ENCODE data around the gene PTBP2. TPM values are rescaled to one million over a fixed set of nuclear protein-coding genes. Genes with fewer than 3 reads are reported as not detected.

PTBP2 gene
- total and polyA plus RNA-seq, 7 donors = 5.5 to 20.3 (median 9.3) TPM

DNA sequence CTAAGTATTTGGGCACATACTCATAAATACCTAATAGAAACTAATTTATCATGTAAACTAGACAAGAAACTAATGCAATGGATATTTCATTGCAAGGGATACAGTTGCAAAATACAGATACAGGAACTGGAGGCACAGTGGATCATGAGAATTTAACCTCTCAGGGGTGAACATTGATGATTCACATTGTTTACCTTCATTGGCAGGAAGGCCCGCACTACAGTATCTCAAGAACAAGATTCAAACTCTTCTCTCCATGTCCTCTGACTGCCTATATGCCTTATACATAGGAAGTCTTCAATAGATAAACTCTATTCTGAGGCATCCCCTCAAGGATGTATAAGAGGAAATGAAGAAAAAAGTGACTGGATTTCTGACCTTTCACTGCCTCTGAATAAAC lies 18.4 kb upstream of the PTBP2 start:
- no peaks in the 10 kb centered on the region for H3K27me3 ChIP-seq (ENCODE audit: insufficient read depth in 3 of 3, low read length in 2 of 3)
- intact Hi-C loops (cut with DNase I) = no loop called here
- ATAC-seq (no peak), DNase-seq (no peak)
- 83 to 89% (median 88%) methylated on average over 1 of the region's 1 CpG for WGBS, 3 donors
- no peak overlapping the region for H3K27ac ChIP-seq
- H3K4me3 ChIP-seq = no peak overlapping the region
- no peaks in the 10 kb centered on the region for H3K4me1 ChIP-seq
- no peaks in the 10 kb centered on the region for H3K36me3 ChIP-seq (ENCODE audit: insufficient read depth in 1 of 2, low read depth in 1 of 2)
- TF ChIP-seq CTCF (IDR thresholded peaks at IDR 0.05) = no peak
- H3K9me3 ChIP-seq = no peaks in the 10 kb centered on the region

GRCh38 chr1:96707023-96707422 lies 14.6 kb upstream of the PTBP2 start:
- WGBS, 3 donors = 86 to 88% (median 86%) methylated on average over 3 of the region's 3 CpGs
- no peak for TF ChIP-seq CTCF (IDR thresholded peaks at IDR 0.05)
- ATAC-seq (no peak), DNase-seq (no peak)
- Histone ChIP-seq H3K27me3 (ENCODE audit: insufficient read depth in 3 of 3, low read length in 2 of 3) (no peaks in the 10 kb centered on the region), H3K27ac (no peak overlapping the region), H3K36me3 (ENCODE audit: insufficient read depth in 1 of 2, low read depth in 1 of 2) (no peaks in the 10 kb centered on the region), H3K9me3 (no peaks in the 10 kb centered on the region), H3K4me1 (no peaks in the 10 kb centered on the region), H3K4me3 (no peak overlapping the region)
- intact Hi-C loops (cut with DNase I) = no loop called here

DNA sequence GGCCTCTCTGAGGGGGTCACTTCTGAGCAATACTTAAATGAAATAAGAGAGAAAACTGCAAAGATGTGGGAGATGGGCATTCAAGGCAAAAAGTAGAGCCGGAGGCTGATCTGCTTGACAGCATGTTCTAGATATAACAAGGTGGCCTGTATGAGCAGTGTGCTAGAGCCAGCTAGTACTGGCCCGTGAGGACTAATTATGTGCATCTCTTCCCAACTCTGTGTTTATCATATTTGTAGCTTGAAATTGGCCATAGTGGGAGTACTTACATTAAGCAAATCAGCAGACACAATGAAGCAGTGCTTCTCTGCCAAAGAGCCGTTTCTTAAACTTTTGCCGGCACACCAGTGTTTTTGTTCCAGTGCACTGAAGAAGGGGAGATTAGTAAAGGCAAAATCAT lies 13.1 kb upstream of the PTBP2 start:
- intact Hi-C loops (cut with DNase I) = no loop called here

DNA sequence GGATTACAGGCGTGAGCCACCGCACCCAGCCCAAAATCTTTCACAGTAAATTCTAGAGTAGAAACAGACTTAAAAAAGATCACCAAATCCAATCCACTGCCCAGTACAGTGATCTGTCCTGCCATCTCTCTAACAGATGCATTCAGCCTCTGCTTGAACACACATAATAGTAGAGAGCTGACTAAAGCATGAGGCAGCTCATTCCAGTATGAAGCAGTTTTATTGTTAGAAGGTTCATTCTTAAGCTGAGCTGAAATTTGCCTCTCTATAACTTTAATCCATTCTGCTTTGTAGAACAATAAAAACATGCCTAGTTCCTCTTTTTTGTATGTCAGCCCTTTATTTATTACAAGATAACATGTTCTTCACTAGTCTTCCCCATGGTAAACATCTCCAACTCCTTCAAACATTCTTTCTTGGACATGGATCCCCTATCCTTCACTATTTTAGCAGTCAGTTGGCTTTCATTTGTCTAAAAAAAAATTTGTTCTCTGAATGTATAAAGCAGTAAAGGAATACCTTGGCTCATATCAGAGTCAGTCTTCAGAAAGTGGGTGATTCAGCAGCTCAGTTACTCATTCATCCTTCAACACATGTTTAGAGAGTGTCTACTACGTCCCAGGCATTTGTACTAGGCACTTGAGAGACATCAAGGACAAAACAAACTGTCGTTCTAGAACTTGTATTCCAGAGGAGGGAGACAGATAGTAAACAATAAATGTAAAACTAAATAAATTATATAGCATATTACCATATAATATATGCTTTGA lies 10.7 kb upstream of the PTBP2 start:
- 80 to 88% (median 81%) methylated on average over 4 of the region's 4 CpGs for WGBS, 3 donors
- Histone ChIP-seq H3K27me3 (ENCODE audit: insufficient read depth in 3 of 3, low read length in 2 of 3) (no peaks in the 10 kb centered on the region), H3K4me3 (no peak overlapping the region), H3K4me1 (no peaks in the 10 kb centered on the region), H3K36me3 (ENCODE audit: insufficient read depth in 1 of 2, low read depth in 1 of 2) (no peaks in the 10 kb centered on the region), H3K9me3 (no peaks in the 10 kb centered on the region), H3K27ac (no peak overlapping the region)
- DNase-seq (no peak), ATAC-seq (no peak)
- intact Hi-C loops (cut with DNase I) = no loop called here
- no peak for TF ChIP-seq CTCF (IDR thresholded peaks at IDR 0.05)

More for the DNA sequence above, 13.1 kb upstream of the PTBP2 start:
- no peaks in the 10 kb centered on the region for H3K9me3 ChIP-seq
- DNase-seq = no peak
- H3K4me1 ChIP-seq = no peaks in the 10 kb centered on the region
- H3K4me3 ChIP-seq = no peak overlapping the region
- H3K27me3 ChIP-seq (ENCODE audit: insufficient read depth in 3 of 3, low read length in 2 of 3) = no peaks in the 10 kb centered on the region
- no peaks in the 10 kb centered on the region for H3K36me3 ChIP-seq (ENCODE audit: insufficient read depth in 1 of 2, low read depth in 1 of 2)
- no peak overlapping the region for H3K27ac ChIP-seq
- ATAC-seq = no peak
- no peak for TF ChIP-seq CTCF (IDR thresholded peaks at IDR 0.05)
- 83 to 88% (median 87%) methylated on average over 4 of the region's 4 CpGs for WGBS, 3 donors

- TF ChIP-seq CTCF (IDR thresholded peaks at IDR 0.05) = no peak
- no peak overlapping the region for H3K4me3 ChIP-seq
- no peaks in the 10 kb centered on the region for H3K27me3 ChIP-seq (ENCODE audit: insufficient read depth in 3 of 3, low read length in 2 of 3)
- DNase-seq (no peak), ATAC-seq (no peak)
- 86 to 93% (median 86%) methylated on average over 3 of the region's 3 CpGs for WGBS, 3 donors
- no peak overlapping the region for H3K27ac ChIP-seq
- H3K9me3 ChIP-seq = no peaks in the 10 kb centered on the region
- intact Hi-C loops (cut with DNase I) = no loop called here
- no peaks in the 10 kb centered on the region for H3K36me3 ChIP-seq (ENCODE audit: insufficient read depth in 1 of 2, low read depth in 1 of 2)
- H3K4me1 ChIP-seq = no peaks in the 10 kb centered on the region
These were observed 7.9 kb upstream of the PTBP2 start for GRCh38 chr1:96713649-96714048.

Measured in psoas muscle (tissue), 8 donors.